CD8-positive, alpha-beta memory T cell (primary cell): Measurements from ENCODE around the gene GBP7. TPM values are rescaled to one million over a fixed set of nuclear protein-coding genes. Genes with fewer than 3 reads are reported as not detected.

Source experiments
- CTCF ChIA-PET: fragments of 350-600 bp; sonication (Branson Sonifier 250); formaldehyde crosslinking; loops from one replicate; lab custom pipeline; 2021; ENCODE audit warnings: antibody characterized with exemption; lab: Charles Lee
- POLR2A ChIA-PET: fragments of 350-600 bp; sonication (Branson Sonifier 250); formaldehyde crosslinking; loops from one replicate; lab custom pipeline; 2021; ENCODE audit warnings: antibody characterized with exemption; lab: Charles Lee
- DNase-seq, 5 donors: peaks; one replicate each; pipeline versions ENCODE4 v3.0.0 to v3.0.0-alpha.2; 2020 to 2022; ENCODE audit warnings: mixed read lengths in 1 of 5
- H3K27ac ChIP-seq: one replicate; pipeline ENCODE4 v1.7.0; 2013; ENCODE audit warnings: low read depth, mild to moderate bottlenecking, low read length, moderate library complexity
- H3K27me3 ChIP-seq: 2 replicates; pipeline ENCODE4 v1.7.0; 2013; ENCODE audit warnings: low read length, mild to moderate bottlenecking; ENCODE audit not compliant: insufficient read depth, poor library complexity, severe bottlenecking
- H3K36me3 ChIP-seq: 2 replicates; pipeline ENCODE4 v1.7.0; 2013; ENCODE audit warnings: mild to moderate bottlenecking, low read length, moderate library complexity; ENCODE audit not compliant: insufficient read depth
- H3K4me1 ChIP-seq: 2 replicates; pipeline ENCODE4 v1.7.0; 2013; ENCODE audit warnings: mild to moderate bottlenecking, low read length, moderate library complexity; ENCODE audit not compliant: insufficient read depth
- H3K4me3 ChIP-seq: 2 replicates; pipeline ENCODE4 v1.7.0; 2013; ENCODE audit warnings: mild to moderate bottlenecking, low read length
- H3K9me3 ChIP-seq: 2 replicates; pipeline ENCODE4 v1.7.0; 2013; ENCODE audit warnings: mild to moderate bottlenecking, low read length
- H3K27ac Mint-ChIP-seq, 8 donors: one replicate each; pipeline ENCODE4 v1.8.0; 2020 to 2021; ENCODE audit warnings: mixed read lengths in 8 of 8, mild to moderate bottlenecking in 6 of 8, inconsistent platforms in 3 of 8, moderate library complexity in 3 of 8
- H3K27me3 Mint-ChIP-seq, 2 donors: one replicate each; pipeline ENCODE4 v1.8.0; 2020 to 2021; ENCODE audit warnings: mixed read lengths in 2 of 2, mild to moderate bottlenecking in 1 of 2, moderate library complexity in 1 of 2
- H3K36me3 Mint-ChIP-seq, 3 donors: one replicate each; pipeline ENCODE4 v1.8.0; 2020 to 2021; ENCODE audit warnings: mixed read lengths in 3 of 3, inconsistent platforms in 1 of 3, mild to moderate bottlenecking in 1 of 3
- H3K4me1 Mint-ChIP-seq, 3 donors: one replicate each; pipeline ENCODE4 v1.8.0; 2020 to 2021; ENCODE audit warnings: mixed read lengths in 3 of 3, inconsistent platforms in 1 of 3, mild to moderate bottlenecking in 1 of 3
- H3K4me3 Mint-ChIP-seq, 7 donors: one replicate each; pipeline ENCODE4 v1.8.0; 2020 to 2021; ENCODE audit warnings: mixed read lengths in 7 of 7, mild to moderate bottlenecking in 6 of 7, moderate library complexity in 4 of 7, inconsistent platforms in 2 of 7
- H3K9me3 Mint-ChIP-seq, 5 donors: one replicate each; pipeline ENCODE4 v1.8.0; 2020 to 2022; ENCODE audit warnings: mixed read lengths in 5 of 5, mild to moderate bottlenecking in 3 of 5, moderate library complexity in 2 of 5, inconsistent platforms in 1 of 5
- polyA plus RNA-seq: library from polyadenylated mRNA; unstranded; fragments of 300-500 nt; fragmentation: Illumina TruSeq; gene quantifications from one replicate; pipeline ENCODE4 v1.2.3, GENCODE V29; 2021
- total RNA-seq, 2 experiments: library from RNA; stranded (reverse); gene quantifications; one replicate each; pipeline ENCODE4 v1.2.3, GENCODE V29; 2021

GBP7 gene
- total and polyA plus RNA-seq, 3 experiments from 2014 or later: 0.09 to 0.13 TPM; not detected in 1

GRCh38 chr1:89203166-89203565, 27.4 kb upstream of the GBP7 start:
- Histone ChIP-seq H3K4me3 (no peak overlapping the region), H3K4me1 (peaks cover 26% of the 10 kb centered on the region), H3K27me3 (no peaks in the 10 kb centered on the region), H3K36me3 (no peaks in the 10 kb centered on the region), H3K27ac (no peak overlapping the region), H3K9me3 (peaks cover 7% of the 10 kb centered on the region)
- Mint-ChIP-seq H3K27me3 (no peaks in the 10 kb centered on the region), H3K9me3 (peaks cover 11 to 27% (median 21%) of the 10 kb centered on the region in 5 donors), H3K4me1 (peaks cover 40 to 53% (median 41%) of the 10 kb centered on the region in 3 donors), H3K4me3 (peak overlapping the region in 1 of 7 donors; percentile 3), H3K36me3 (peaks cover 28 to 56% (median 53%) of the 10 kb centered on the region in 3 donors), H3K27ac (peak overlapping the region in 1 of 8 donors; percentile 39)
- ChIA-PET POLR2A (no interaction called here), CTCF (interaction anchor here (1.5 kb wide), 1 partner anchor 153 kb away, joined by 5 read pairs; no protein-coding TSS in a partner anchor)
- no peak for DNase-seq

- Mint-ChIP-seq H3K36me3 (peaks cover 25 to 64% (median 45%) of the 10 kb centered on the region in 3 donors), H3K27me3 (no peaks in the 10 kb centered on the region), H3K9me3 (peaks cover 11 to 22% (median 16%) of the 10 kb centered on the region in 5 donors), H3K27ac (peak overlapping the region; percentile 75 to 98 (median 96)), H3K4me1 (peaks cover 57 to 67% (median 57%) of the 10 kb centered on the region in 3 donors), H3K4me3 (peak overlapping the region; percentile 84 to 98 (median 97))
- peak in 2 of 5 donors; percentile 23 to 48 for DNase-seq
- H3K4me1 ChIP-seq: peaks cover 35% of the 10 kb centered on the region
- H3K27me3 ChIP-seq: no peaks in the 10 kb centered on the region
- peak overlapping the region; percentile 43 for H3K4me3 ChIP-seq
- H3K36me3 ChIP-seq: no peaks in the 10 kb centered on the region
- peaks cover 7% of the 10 kb centered on the region for H3K9me3 ChIP-seq
- H3K27ac ChIP-seq: peak overlapping the region; percentile 26
- ChIA-PET POLR2A (no interaction called here), CTCF (no interaction called here)
Measured at GRCh38 chr1:89201106-89201794, 25.4 kb upstream of the GBP7 start.

GRCh38 chr1:89200663-89201062, 24.9 kb upstream of the GBP7 start:
- Histone ChIP-seq H3K36me3 (no peaks in the 10 kb centered on the region), H3K4me1 (peaks cover 40% of the 10 kb centered on the region), H3K27me3 (no peaks in the 10 kb centered on the region), H3K4me3 (peak overlapping the region; percentile 43), H3K9me3 (peaks cover 7% of the 10 kb centered on the region), H3K27ac (peak overlapping the region; percentile 26)
- H3K4me3 Mint-ChIP-seq: peak overlapping the region; percentile 84 to 98 (median 97)
- POLR2A ChIA-PET: no interaction called here
- CTCF ChIA-PET: interaction anchor here (1.1 kb wide), 1 partner anchor 59 kb away, joined by 4 read pairs; no protein-coding TSS in a partner anchor
- peaks cover 11 to 20% (median 15%) of the 10 kb centered on the region in 5 donors for H3K9me3 Mint-ChIP-seq
- peak in 2 of 5 donors; percentile 30 to 52 for DNase-seq
- peaks cover 25 to 66% (median 41%) of the 10 kb centered on the region in 3 donors for H3K36me3 Mint-ChIP-seq
- peak overlapping the region; percentile 75 to 98 (median 96) for H3K27ac Mint-ChIP-seq
- H3K27me3 Mint-ChIP-seq: no peaks in the 10 kb centered on the region
- H3K4me1 Mint-ChIP-seq: peaks cover 63 to 73% (median 63%) of the 10 kb centered on the region in 3 donors

DNA sequence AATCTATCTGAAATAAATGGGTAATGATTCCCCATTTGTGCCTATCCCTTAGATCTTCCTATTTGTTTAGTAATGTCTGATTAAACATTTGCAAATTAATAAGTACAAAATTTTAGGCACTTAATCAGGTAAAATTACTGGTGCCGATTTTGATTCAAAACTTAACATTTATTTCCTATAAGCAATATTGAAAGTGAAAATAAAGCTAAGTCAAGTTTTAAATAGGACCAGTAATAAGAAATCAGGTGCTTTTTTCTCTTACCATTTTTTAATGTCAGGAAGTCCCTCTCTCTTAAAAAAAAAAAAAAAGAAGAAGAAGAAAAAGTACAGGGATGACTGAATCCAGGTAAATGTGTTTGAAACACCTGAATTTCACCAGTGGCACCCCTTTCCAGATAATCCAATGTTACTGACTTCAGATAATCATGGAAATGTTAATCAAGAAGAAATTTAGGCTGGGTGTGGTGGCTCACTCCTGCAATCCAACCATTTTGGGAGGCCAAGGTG, 23.8 kb upstream of the GBP7 start:
- POLR2A ChIA-PET: interaction anchor here (0.6 to 1.2 kb wide), 3 partner anchors 76 to 208 kb away, joined by 3 read pairs; partner anchors contain the start of genes KYAT3 and RBMXL1
- Histone ChIP-seq H3K9me3 (no peaks in the 10 kb centered on the region), H3K27me3 (no peaks in the 10 kb centered on the region), H3K4me3 (peak overlapping the region; percentile 95), H3K4me1 (peaks cover 49% of the 10 kb centered on the region), H3K27ac (peak overlapping the region; percentile 83), H3K36me3 (no peaks in the 10 kb centered on the region)
- Mint-ChIP-seq H3K4me1 (peaks cover 74 to 84% (median 74%) of the 10 kb centered on the region in 3 donors), H3K9me3 (peaks cover 6 to 12% (median 11%) of the 10 kb centered on the region in 5 donors), H3K36me3 (peaks cover 32 to 67% (median 32%) of the 10 kb centered on the region in 3 donors), H3K4me3 (peak overlapping the region; percentile 94 to 99 (median 98)), H3K27me3 (no peaks in the 10 kb centered on the region), H3K27ac (peak overlapping the region; percentile 92 to 98 (median 98))
- CTCF ChIA-PET: interaction anchor here (1.0 to 3.2 kb wide), 6 partner anchors 9 to 225 kb away, joined by 3 to 14 read pairs (median 4); partner anchors contain the start of gene GBP5
- peak in 1 of 5 donors; percentile 18 for DNase-seq

DNA sequence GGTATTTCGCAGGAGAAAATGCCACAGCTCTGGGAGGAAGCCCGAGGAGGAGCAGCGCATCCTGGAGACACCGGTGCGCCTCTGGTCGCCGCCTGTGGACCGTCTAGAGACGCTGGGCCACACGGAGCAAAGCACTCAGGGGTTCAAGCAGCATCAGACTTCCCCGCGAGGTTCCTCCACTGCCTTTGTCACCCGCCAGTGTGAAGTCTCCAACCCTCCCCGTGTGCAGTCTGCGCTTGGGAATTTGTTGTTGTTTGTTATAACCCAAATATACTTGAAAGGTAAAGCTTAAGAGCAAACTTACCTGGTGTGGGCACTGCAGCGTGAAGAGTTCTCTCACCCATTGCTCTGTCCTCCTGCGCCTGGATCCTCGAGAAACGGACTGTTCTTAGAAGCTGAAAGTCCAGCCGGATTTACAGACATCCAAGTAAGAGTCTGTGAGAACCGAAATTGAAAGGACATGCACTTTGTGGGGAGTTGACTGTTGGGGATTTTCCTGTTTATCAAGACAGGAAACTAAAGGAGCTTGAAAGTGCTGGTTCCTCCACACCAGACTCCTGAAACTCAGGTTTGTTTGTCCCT, 22.8 kb upstream of the GBP7 start, which contains the start of gene GBP4:
Gene GBP4 (minus strand): TSS at position 452 of the 582 bp plus-strand sequence. CDS start 108 bp downstream, at position 344.
- CTCF ChIA-PET: interaction anchor here (1.0 to 3.2 kb wide), 10 partner anchors 8 to 224 kb away, joined by 3 to 14 read pairs (median 4); partner anchors contain the start of gene GBP5

GRCh38 chr1:89198081-89198480, 22.3 kb upstream of the GBP7 start:
- POLR2A ChIA-PET: interaction anchor here (0.8 to 1.8 kb wide), 2 partner anchors 73 to 77 kb away, joined by 3 read pairs; no protein-coding TSS in a partner anchor
- DNase-seq: no peak
- Mint-ChIP-seq H3K36me3 (peaks cover 19 to 70% (median 38%) of the 10 kb centered on the region in 3 donors), H3K4me1 (peaks cover 81 to 86% (median 82%) of the 10 kb centered on the region in 3 donors), H3K27ac (peak overlapping the region; percentile 92 to 98 (median 98)), H3K4me3 (peak overlapping the region; percentile 94 to 99 (median 98)), H3K27me3 (no peaks in the 10 kb centered on the region), H3K9me3 (no peaks in the 10 kb centered on the region)
- Histone ChIP-seq H3K4me3 (peak overlapping the region; percentile 95), H3K27me3 (no peaks in the 10 kb centered on the region), H3K4me1 (peaks cover 60% of the 10 kb centered on the region), H3K36me3 (no peaks in the 10 kb centered on the region), H3K9me3 (no peaks in the 10 kb centered on the region), H3K27ac (peak overlapping the region; percentile 83)
- CTCF ChIA-PET: interaction anchor here (1.2 to 3.2 kb wide), 7 partner anchors 60 to 214 kb away, joined by 3 to 14 read pairs (median 4); partner anchors contain the start of gene GBP5

More for the DNA sequence above, 22.8 kb upstream of the GBP7 start, which contains the start of gene GBP4:
- H3K27ac Mint-ChIP-seq: peak within 1 kb of the TSS; percentile 92 to 98 (median 98)
- peaks cover 22 to 69% (median 35%) of the 10 kb centered on the region in 3 donors for H3K36me3 Mint-ChIP-seq
- peaks cover 59% of the 10 kb centered on the region for H3K4me1 ChIP-seq
- H3K4me3 ChIP-seq: peak within 1 kb of the TSS; percentile 95
- no peaks in the 10 kb centered on the region for H3K27me3 ChIP-seq
- no peaks in the 10 kb centered on the region for H3K27me3 Mint-ChIP-seq
- H3K36me3 ChIP-seq: no peaks in the 10 kb centered on the region
- peak within 1 kb of the TSS; percentile 94 to 99 (median 98) for H3K4me3 Mint-ChIP-seq
- H3K9me3 ChIP-seq: no peaks in the 10 kb centered on the region
- POLR2A ChIA-PET: interaction anchor here (0.6 to 1.8 kb wide), 3 partner anchors 74 to 160 kb away, joined by 3 read pairs; no protein-coding TSS in a partner anchor
- peak within 1 kb of the TSS; percentile 83 for H3K27ac ChIP-seq
- H3K9me3 Mint-ChIP-seq: peaks cover 0 to 4% (median 2%) of the 10 kb centered on the region in 5 donors
- peaks cover 82 to 86% (median 83%) of the 10 kb centered on the region in 3 donors for H3K4me1 Mint-ChIP-seq
- DNase-seq: peak; percentile 28 to 61 (median 47)

GRCh38 chr1:89195476-89195875, 19.7 kb upstream of the GBP7 start:
- Mint-ChIP-seq H3K4me3 (peak overlapping the region; percentile 65 to 99 (median 76)), H3K27ac (peak overlapping the region; percentile 41 to 94 (median 86)), H3K36me3 (peaks cover 18 to 86% (median 39%) of the 10 kb centered on the region in 3 donors), H3K27me3 (no peaks in the 10 kb centered on the region), H3K4me1 (peaks cover 66 to 82% (median 82%) of the 10 kb centered on the region in 3 donors), H3K9me3 (no peaks in the 10 kb centered on the region)
- H3K36me3 ChIP-seq: peaks cover 6% of the 10 kb centered on the region
- POLR2A ChIA-PET: interaction anchor here (1.1 to 1.4 kb wide), 2 partner anchors 68 to 77 kb away, joined by 3 read pairs; partner anchors contain the start of gene GBP5
- no peak overlapping the region for H3K4me3 ChIP-seq
- H3K4me1 ChIP-seq: peaks cover 42% of the 10 kb centered on the region
- no peak for DNase-seq
- H3K27me3 ChIP-seq: no peaks in the 10 kb centered on the region
- CTCF ChIA-PET: interaction anchor here (1.0 kb wide), 1 partner anchor 162 kb away, joined by 3 read pairs; no protein-coding TSS in a partner anchor
- no peak overlapping the region for H3K27ac ChIP-seq
- H3K9me3 ChIP-seq: no peaks in the 10 kb centered on the region
